Activated CD4-positive, alpha-beta T cell treated with anti-CD3 and anti-CD28 coated beads for 48 hours (primary cell): ENCODE results near the gene CCDC146.
"Not testable (repeated sequence)": the region's sequence is repeated elsewhere in the genome, so short reads cannot be mapped to it uniquely, and the experiment has no call there.

Experiments used
- DNase-seq: peaks from one replicate; pipeline ENCODE4 v3.0.0-alpha.2; 2020

Gene CCDC146

GRCh38 chr7:77202481-77202976 lies 80.1 kb downstream of the CCDC146 start:
- no peak for DNase-seq

GRCh38 chr7:77205706-77206105 lies 83.3 kb downstream of the CCDC146 start:
- DNase-seq: no peak

- DNase-seq: no peak
Observed at GRCh38 chr7:77208416-77208815, 86.0 kb downstream of the CCDC146 start.

- DNase-seq: no peak
Observed at GRCh38 chr7:77209479-77210139, 87.2 kb downstream of the CCDC146 start.

GRCh38 chr7:77216181-77216845 lies 93.9 kb downstream of the CCDC146 start:
- DNase-seq: no peak

- no peak for DNase-seq
Observed at GRCh38 chr7:77217474-77218185, 95.2 kb downstream of the CCDC146 start.

GRCh38 chr7:77219701-77220331 lies 97.4 kb downstream of the CCDC146 start:
- not testable (repeated sequence) for DNase-seq

- no peak for DNase-seq
Observed at GRCh38 chr7:77222065-77222464, 99.7 kb downstream of the CCDC146 start.

- no peak for DNase-seq
Observed at GRCh38 chr7:77222819-77223218, 100.4 kb downstream of the CCDC146 start.

GRCh38 chr7:77223261-77223660 lies 100.8 kb downstream of the CCDC146 start:
- no peak for DNase-seq

GRCh38 chr7:77226357-77226839 lies 104.0 kb downstream of the CCDC146 start:
- no peak for DNase-seq

- not testable (repeated sequence) for DNase-seq
Observed at GRCh38 chr7:77228795-77229194, 106.4 kb downstream of the CCDC146 start.

GRCh38 chr7:77232467-77232866 lies 110.1 kb downstream of the CCDC146 start:
- no peak for DNase-seq

GRCh38 chr7:77235276-77235675 lies 112.9 kb downstream of the CCDC146 start:
- no peak for DNase-seq

GRCh38 chr7:77238703-77239136 lies 116.3 kb downstream of the CCDC146 start:
- DNase-seq: no peak

GRCh38 chr7:77239471-77239870 lies 117.1 kb downstream of the CCDC146 start:
- DNase-seq: no peak

- no peak for DNase-seq
Observed at GRCh38 chr7:77242068-77242467, 119.7 kb downstream of the CCDC146 start.

- DNase-seq: no peak
Observed at GRCh38 chr7:77242554-77242953, 120.1 kb downstream of the CCDC146 start.

- no peak for DNase-seq
Observed at GRCh38 chr7:77244222-77244934, 122.0 kb downstream of the CCDC146 start.

- no peak for DNase-seq
Observed at GRCh38 chr7:77245015-77245755, 122.8 kb downstream of the CCDC146 start.

- DNase-seq: no peak
Observed at GRCh38 chr7:77246026-77246640, 123.7 kb downstream of the CCDC146 start.
